HepG2 (cell line): Measurements from ENCODE around the gene HS3ST3A1. TPM values are rescaled to one million over a fixed set of nuclear protein-coding genes. Genes with fewer than 3 reads are reported as not detected.

ENCODE experiments used
- ATAC-seq: fragments of 200-7000 bp; cut with Tn5 transposase; 3 replicates; pipeline ENCODE4 v1.9.1; 2020; ENCODE audit warnings: mild to moderate bottlenecking, moderate library complexity
- BruUV-seq: library from RNA; stranded (reverse); fragments of 400-500 nt; replicated peaks from 2 replicates; lab custom pipeline; 2021; lab: Mats Ljungman, UMichigan
- CTCF ChIA-PET: fragments of 300-600 bp; formaldehyde crosslinking; extraction: SDS; loops from one replicate; lab custom pipeline; 2021; ENCODE audit warnings: low total read pairs, inconsistent platforms, low intra/inter-chr PET ratio; lab: Yijun Ruan, JAX
- POLR2A ChIA-PET: fragments of 350-600 bp; sonication (Branson Sonifier 250); formaldehyde crosslinking; loops from one replicate; lab custom pipeline; 2020; ENCODE audit warnings: antibody characterized with exemption, inconsistent platforms; lab: Yijun Ruan, JAX
- DNase-seq: peaks from one replicate; pipeline ENCODE4 v3.0.0-alpha.2; 2015; ENCODE audit warnings: low spot score
- FAIRE-seq: peaks from 3 replicates; lab custom pipeline; 2011; peaks lifted over from hg19 to GRCh38; lab: Jason Lieb, UNC
- H2AFZ ChIP-seq: one replicate; pipeline ENCODE4 v1.6.1; 2011; ENCODE audit warnings: low read length, inconsistent platforms
- H3K27ac ChIP-seq: fragments of 300-600 bp; 3 replicates; pipeline ENCODE4 v1.8.0; 2011; ENCODE audit warnings: mixed run types, mild to moderate bottlenecking, mixed read lengths, low read length, inconsistent platforms; ENCODE audit not compliant: insufficient read depth; ENCODE audit errors: extremely low read length
- H3K27me3 ChIP-seq, 2 experiments: fragments of 200-600 bp in 1 of 2; 2 replicates in 1 of 2; 3 replicates in 1 of 2; pipeline versions ENCODE4 v1.6.0 to v1.8.0; 2011; ENCODE audit warnings: low read length in 2 of 2, mild to moderate bottlenecking in 2 of 2, moderate library complexity in 2 of 2, inconsistent platforms in 1 of 2; ENCODE audit not compliant: insufficient read depth in 2 of 2, control insufficient read depth in 1 of 2
- H3K36me3 ChIP-seq, 2 experiments: fragments of 200-600 bp in 1 of 2; replicated peaks in 1 of 2; 2 replicates in 1 of 2; 3 replicates in 1 of 2; pipeline versions ENCODE4 v1.5.1 to v1.8.0; 2011; ENCODE audit warnings: low read length in 2 of 2, inconsistent platforms in 1 of 2; ENCODE audit not compliant: insufficient read depth in 2 of 2, control insufficient read depth in 1 of 2
- H3K4me1 ChIP-seq: 2 replicates; pipeline ENCODE4 v1.5.1; 2012; ENCODE audit warnings: low read length, inconsistent platforms; ENCODE audit not compliant: insufficient read depth
- H3K4me2 ChIP-seq: 2 replicates; pipeline ENCODE4 v1.6.0; 2011; ENCODE audit warnings: low read depth, low read length, inconsistent platforms
- H3K4me3 ChIP-seq, 3 experiments: fragments of 200-600 bp in 1 of 3; sonication (generic), shearing (Covaris generic) in 1 of 3; replicated peaks in 1 of 3; 2 replicates each; pipeline ENCODE4 v1.5.1; 2011 to 2016; ENCODE audit warnings: low read length in 3 of 3, inconsistent platforms in 2 of 3, low read depth in 2 of 3, mild to moderate bottlenecking in 2 of 3, control low read depth in 1 of 3, mixed read lengths in 1 of 3; ENCODE audit not compliant: insufficient read depth in 1 of 3
- H3K79me2 ChIP-seq: one replicate; pipeline ENCODE4 v1.6.1; 2011; ENCODE audit warnings: low read length, inconsistent platforms; ENCODE audit not compliant: insufficient read depth
- H3K9ac ChIP-seq: 2 replicates; pipeline ENCODE4 v1.6.0; 2011; ENCODE audit warnings: mild to moderate bottlenecking, low read depth, low read length, inconsistent platforms; ENCODE audit not compliant: insufficient read depth
- H3K9me3 ChIP-seq: 2 replicates; pipeline ENCODE4 v1.5.1; 2012; ENCODE audit warnings: mild to moderate bottlenecking, low read length
- H4K20me1 ChIP-seq: 2 replicates; pipeline ENCODE4 v1.6.0; 2011; ENCODE audit warnings: inconsistent platforms, mild to moderate bottlenecking, low read length, moderate library complexity; ENCODE audit not compliant: insufficient read depth
- CBX5 ChIP-seq: sonication (generic); formaldehyde crosslinking; IDR thresholded peaks from 2 replicates; pipeline ENCODE4 v1.4.0; 2020; ENCODE audit warnings: missing genetic modification reagents, borderline replicate concordance
- CREB3 ChIP-seq: sonication (generic); formaldehyde crosslinking; IDR thresholded peaks from 2 replicates; pipeline ENCODE4 v1.5.0; 2020; ENCODE audit warnings: missing genetic modification reagents
- MNT ChIP-seq: fragments of 450-650 bp; IDR thresholded peaks from 2 replicates; pipeline ENCODE4 v1.6.1; 2016
- SSRP1 ChIP-seq: IDR thresholded peaks from 2 replicates; pipeline ENCODE4 v1.6.1; 2016; ENCODE audit warnings: control low read depth
- TMF1 ChIP-seq: sonication (generic); formaldehyde crosslinking; IDR thresholded peaks from 2 replicates; pipeline ENCODE4 v1.8.1; 2022; ENCODE audit warnings: low read depth, missing genetic modification reagents
- ZNF501 ChIP-seq: sonication (generic); formaldehyde crosslinking; IDR thresholded peaks from 2 replicates; pipeline ENCODE4 v1.5.1; 2020; ENCODE audit warnings: mild to moderate bottlenecking, moderate library complexity, missing genetic modification reagents
- ZNF576 ChIP-seq: sonication (generic); formaldehyde crosslinking; IDR thresholded peaks from 2 replicates; pipeline ENCODE4 v1.4.0; 2020; ENCODE audit warnings: mild to moderate bottlenecking, missing genetic modification reagents
- ZNF652 ChIP-seq: IDR thresholded peaks from 2 replicates; pipeline ENCODE4 v1.6.1; 2016; ENCODE audit warnings: low read depth, borderline replicate concordance
- ZNF761 ChIP-seq: sonication (generic); formaldehyde crosslinking; conservative IDR thresholded peaks from 2 replicates; pipeline ENCODE4 v1.4.0; 2020; ENCODE audit warnings: mild to moderate bottlenecking, missing genetic modification reagents
- WGBS: methylation state at CpG from one replicate; pipeline ENCODE4 v1.1.6; 2017; ENCODE audit warnings: low lambda C conversion rate; 5-methylcytosine and 5-hydroxymethylcytosine counted together
- in situ Hi-C: cut with HindIII; loops from 2 replicates; pipeline ENCODE4 v1.10.0; 2017; ENCODE audit warnings: low pct_unique_long_range_greater_than_20kb; ENCODE audit not compliant: extremely low pct_ligation_motif_present
- intact Hi-C: fragments of 100-400 bp; cut with micrococcal nuclease; formaldehyde crosslinking; loops from one replicate; pipeline ENCODE4 v1.10.0; 2022; ENCODE audit not compliant: unreplicated experiment
- polyA plus RNA-seq, 8 experiments: library from polyadenylated mRNA; depleted of rRNA in 3 of 8; stranded (reverse) in 7 of 8; unstranded in 1 of 8; fragments of >200 nt; fragmentation: Illumina TruSeq in 4 of 8; extraction: Trizol in 4 of 8; gene quantifications; 2 replicates each; pipeline versions ENCODE4 v1.2.1 to v1.2.3, GENCODE V29; 2011 to 2016; ENCODE audit warnings: low read depth in 4 of 8, missing spikeins in 1 of 8, mixed read lengths in 1 of 8; ENCODE audit not compliant: insufficient read depth in 1 of 8
- total RNA-seq, 5 experiments: library from RNA; depleted of rRNA; stranded (reverse); fragments of >200 nt; fragmentation: Illumina TruSeq; extraction: Trizol; gene quantifications; 2 replicates each; pipeline ENCODE4 v1.2.3, GENCODE V29; 2016; ENCODE audit warnings: low read depth in 1 of 5

HS3ST3A1 gene
- total and polyA plus RNA-seq, 2 of the 13 experiments (the other 11 are each of a cell fraction or from before 2014, with no cell fraction given) = 1.3 to 3.5 TPM

- POLR2A ChIA-PET = no interaction called here
- Histone ChIP-seq H2AFZ (no peak overlapping the region), H3K27me3 (peaks cover 0 to 4% of the 10 kb centered on the region in 2 experiments; a peak in 2 of 5 replicates), H3K27ac (no peak overlapping the region), H3K4me2 (no peak overlapping the region), H3K9me3 (no peaks in the 10 kb centered on the region), H3K9ac (no peak overlapping the region), H3K4me1 (no peaks in the 10 kb centered on the region), H3K79me2 (no peaks in the 10 kb centered on the region), H3K36me3 (no peaks in the 10 kb centered on the region), H3K4me3 (no peak overlapping the region), H4K20me1 (no peaks in the 10 kb centered on the region)
- intact Hi-C loops = no loop called here
- FAIRE-seq (no peak), DNase-seq (no peak), ATAC-seq (no peak)
- no TSS peak for BruUV-seq
- TF ChIP-seq ZNF652 (CRISPR knock-in tag) (no peak), ZNF501 (CRISPR knock-in tag) (no peak), ZNF576 (CRISPR knock-in tag) (no peak), TMF1 (CRISPR knock-in tag) (no peak)
- WGBS = 33% methylated on average over 8 of the region's 8 CpGs
- CTCF ChIA-PET = no interaction called here
- in situ Hi-C loops = no loop called here
These were observed 55.8 kb downstream of the HS3ST3A1 start for GRCh38 chr17:13545941-13546340.

GRCh38 chr17:13544765-13545164 lies 57.0 kb downstream of the HS3ST3A1 start:
- no peak overlapping the region for H3K9ac ChIP-seq
- no peak overlapping the region for H3K4me3 ChIP-seq
- no peaks in the 10 kb centered on the region for H3K36me3 ChIP-seq
- no peak for ATAC-seq
- H3K9me3 ChIP-seq = no peaks in the 10 kb centered on the region
- H3K79me2 ChIP-seq = no peaks in the 10 kb centered on the region
- in situ Hi-C loops (no loop called here), intact Hi-C loops (no loop called here)
- H4K20me1 ChIP-seq = no peaks in the 10 kb centered on the region
- H3K4me1 ChIP-seq = no peaks in the 10 kb centered on the region
- no peak for FAIRE-seq
- no peak overlapping the region for H3K27ac ChIP-seq
- WGBS = 57% methylated on average over 9 of the region's 9 CpGs
- no peak overlapping the region for H3K4me2 ChIP-seq
- no TSS peak for BruUV-seq
- no peak for DNase-seq
- POLR2A ChIA-PET = no interaction called here
- CTCF ChIA-PET = no interaction called here
- peaks cover 0 to 4% of the 10 kb centered on the region in 2 experiments; a peak in 2 of 5 replicates for H3K27me3 ChIP-seq
- no peak overlapping the region for H2AFZ ChIP-seq
- TF ChIP-seq CREB3 = no peak
- no peak for TF ChIP-seq CBX5 (CRISPR knock-in tag)
- TF ChIP-seq SSRP1 = no peak
- peak; percentile 80 for TF ChIP-seq MNT
- TF ChIP-seq ZNF761 (CRISPR knock-in tag) = no peak
